ENCODE measurements around the gene ADM2. TPM values are rescaled to one million over a fixed set of nuclear protein-coding genes. Genes with fewer than 3 reads are reported as not detected.
A peak's percentile ranks its signal among the peaks of the same experiment; 100 is the strongest.

ADM2 gene
- total and polyA plus RNA-seq, 4 donors, result 0.74 to 5.7 (median 2.7) TPM

- DNase-seq (peak in 1 of 3 donors; percentile 4), ATAC-seq (ENCODE audit: insufficient read depth, low FRiP score) (no peak)
- H3K9ac ChIP-seq (ENCODE audit: insufficient read depth in 1 of 2, low read length in 2 of 2), result no peak overlapping the region
- H3K27me3 ChIP-seq (ENCODE audit: control insufficient read depth in 3 of 3, insufficient read depth in 3 of 3, low read length in 2 of 3), result no peaks in the 10 kb centered on the region
- TF ChIP-seq CTCF (IDR thresholded peaks at IDR 0.05; ENCODE audit: control extremely low read depth, extremely low read depth), result no peak
- no peak overlapping the region for H3K27ac ChIP-seq (ENCODE audit: low read depth in 1 of 2, low read length in 1 of 2)
- H3K4me3 ChIP-seq, result no peak overlapping the region
- H3K4me1 ChIP-seq (ENCODE audit: control insufficient read depth in 5 of 5, insufficient read depth in 5 of 5, low read length in 5 of 5), result peaks cover 0 to 16% (median 8%) of the 10 kb centered on the region in 5 donors
- 91 to 92% methylated on average over 22 of the region's 22 CpGs for WGBS, 2 donors
- no peaks in the 10 kb centered on the region for H3K9me3 ChIP-seq (ENCODE audit: control insufficient read depth in 4 of 4, insufficient read depth in 3 of 4, low read length in 3 of 4)
- peaks cover 0 to 43% (median 23%) of the 10 kb centered on the region in 4 donors for H3K36me3 ChIP-seq (ENCODE audit: control insufficient read depth in 4 of 4, insufficient read depth in 4 of 4, low read length in 4 of 4)
These were observed 41.6 kb downstream of the ADM2 start for GRCh38 chr22:50522806-50523438.

GRCh38 chr22:50523458-50523805, 42.1 kb downstream of the ADM2 start:
- DNase-seq, result no peak
- H3K4me1 ChIP-seq (ENCODE audit: control insufficient read depth in 5 of 5, insufficient read depth in 5 of 5, low read length in 5 of 5), result peaks cover 0 to 16% (median 8%) of the 10 kb centered on the region in 5 donors
- WGBS, 2 donors, result 94 to 95% methylated on average over 16 of the region's 16 CpGs
- TF ChIP-seq CTCF (IDR thresholded peaks at IDR 0.05; ENCODE audit: control extremely low read depth, extremely low read depth), result no peak
- peaks cover 0 to 38% (median 20%) of the 10 kb centered on the region in 4 donors for H3K36me3 ChIP-seq (ENCODE audit: control insufficient read depth in 4 of 4, insufficient read depth in 4 of 4, low read length in 4 of 4)
- peaks cover 0 to under 1% (median 0%) of the 10 kb centered on the region in 3 donors for H3K27me3 ChIP-seq (ENCODE audit: control insufficient read depth in 3 of 3, insufficient read depth in 3 of 3, low read length in 2 of 3)
- no peak overlapping the region for H3K4me3 ChIP-seq
- no peak overlapping the region for H3K9ac ChIP-seq (ENCODE audit: insufficient read depth in 1 of 2, low read length in 2 of 2)
- no peak for ATAC-seq (ENCODE audit: insufficient read depth, low FRiP score)
- H3K9me3 ChIP-seq (ENCODE audit: control insufficient read depth in 4 of 4, insufficient read depth in 3 of 4, low read length in 3 of 4), result no peaks in the 10 kb centered on the region
- H3K27ac ChIP-seq (ENCODE audit: low read depth in 1 of 2, low read length in 1 of 2), result no peak overlapping the region

GRCh38 chr22:50523806-50524675, 42.7 kb downstream of the ADM2 start:
- Histone ChIP-seq H3K9me3 (ENCODE audit: control insufficient read depth in 4 of 4, insufficient read depth in 3 of 4, low read length in 3 of 4) (no peaks in the 10 kb centered on the region), H3K4me1 (ENCODE audit: control insufficient read depth in 5 of 5, insufficient read depth in 5 of 5, low read length in 5 of 5) (peaks cover 0 to 16% (median 8%) of the 10 kb centered on the region in 5 donors), H3K9ac (ENCODE audit: insufficient read depth in 1 of 2, low read length in 2 of 2) (no peak overlapping the region), H3K36me3 (ENCODE audit: control insufficient read depth in 4 of 4, insufficient read depth in 4 of 4, low read length in 4 of 4) (peaks cover 0 to 34% (median 18%) of the 10 kb centered on the region in 4 donors), H3K4me3 (no peak overlapping the region), H3K27me3 (ENCODE audit: control insufficient read depth in 3 of 3, insufficient read depth in 3 of 3, low read length in 2 of 3) (peaks cover 0 to 3% (median 0%) of the 10 kb centered on the region in 3 donors), H3K27ac (ENCODE audit: low read depth in 1 of 2, low read length in 1 of 2) (peak overlapping the region in 1 of 2 donors; percentile 95)
- ATAC-seq (ENCODE audit: insufficient read depth, low FRiP score) (no peak), DNase-seq (peak in 1 of 3 donors; percentile 11)
- TF ChIP-seq CTCF (IDR thresholded peaks at IDR 0.05; ENCODE audit: control extremely low read depth, extremely low read depth), result no peak
- 87 to 88% methylated on average over 25 of the region's 25 CpGs for whole genome bisulfite sequencing, 2 donors
